Spleen (tissue), 7 donors: ENCODE data around the gene TACR1.

Experiments used
- POLR2AphosphoS5 ChIP-seq, 3 donors: sonication (generic); formaldehyde crosslinking; IDR thresholded peaks; one replicate each; pipeline ENCODE4 v1.5.1; 2017; ENCODE audit warnings: antibody characterized with exemption in 3 of 3
- TF ChIP-seq, protein P1 (sequence below), 11 experiments: fragments of 200-600 bp in 7 of 11; fragments of 450-650 bp in 4 of 11; sonication (generic) in 4 of 11; IDR thresholded peaks in 8 of 11; conservative IDR thresholded peaks in 3 of 11; 1 replicate in 7 of 11; 2 replicates in 4 of 11; pipeline versions ENCODE4 v1.4.0 to v1.8.0; 2016 to 2021; ENCODE audit warnings: antibody characterized with exemption in 11 of 11, inconsistent platforms in 4 of 11, mild to moderate bottlenecking in 1 of 11
- donor health status: DM: no; HTN: no; CAD: no; lungs with moderate emphysema.
- donor health status: DM: no; HTN: no; CAD: no.
- donor health status: DM: no; HTN: no; CAD: no.

DNA sequence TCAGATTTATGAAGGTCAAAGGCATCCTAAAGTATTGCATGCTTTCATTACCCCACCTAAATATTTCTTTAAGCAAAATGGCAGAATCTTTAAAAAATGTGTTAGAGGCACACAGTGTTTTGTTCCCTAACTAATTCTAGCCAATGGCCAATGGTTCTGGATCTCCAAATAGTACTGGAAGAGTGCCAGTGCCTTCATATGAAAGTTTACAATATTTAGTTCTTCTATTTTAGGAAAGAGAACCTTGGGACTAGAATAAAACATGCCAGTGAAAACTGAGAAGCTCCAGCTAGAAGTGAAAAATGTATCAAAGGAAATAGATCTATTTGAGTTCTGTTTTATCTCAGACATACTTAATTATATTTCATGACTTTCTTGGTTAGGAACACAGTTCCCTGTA is 37.1 kb downstream of the TACR1 start:
- TF ChIP-seq, protein P1, sequence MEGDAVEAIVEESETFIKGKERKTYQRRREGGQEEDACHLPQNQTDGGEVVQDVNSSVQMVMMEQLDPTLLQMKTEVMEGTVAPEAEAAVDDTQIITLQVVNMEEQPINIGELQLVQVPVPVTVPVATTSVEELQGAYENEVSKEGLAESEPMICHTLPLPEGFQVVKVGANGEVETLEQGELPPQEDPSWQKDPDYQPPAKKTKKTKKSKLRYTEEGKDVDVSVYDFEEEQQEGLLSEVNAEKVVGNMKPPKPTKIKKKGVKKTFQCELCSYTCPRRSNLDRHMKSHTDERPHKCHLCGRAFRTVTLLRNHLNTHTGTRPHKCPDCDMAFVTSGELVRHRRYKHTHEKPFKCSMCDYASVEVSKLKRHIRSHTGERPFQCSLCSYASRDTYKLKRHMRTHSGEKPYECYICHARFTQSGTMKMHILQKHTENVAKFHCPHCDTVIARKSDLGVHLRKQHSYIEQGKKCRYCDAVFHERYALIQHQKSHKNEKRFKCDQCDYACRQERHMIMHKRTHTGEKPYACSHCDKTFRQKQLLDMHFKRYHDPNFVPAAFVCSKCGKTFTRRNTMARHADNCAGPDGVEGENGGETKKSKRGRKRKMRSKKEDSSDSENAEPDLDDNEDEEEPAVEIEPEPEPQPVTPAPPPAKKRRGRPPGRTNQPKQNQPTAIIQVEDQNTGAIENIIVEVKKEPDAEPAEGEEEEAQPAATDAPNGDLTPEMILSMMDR (IDR thresholded peaks at IDR 0.05 in 8 of 11, conservative IDR thresholded peaks at IDR 0.05 in 3 of 11): no peak
- TF ChIP-seq POLR2AphosphoS5 (IDR thresholded peaks at IDR 0.05): no peak
